ENCODE data around the gene IFNA6. TPM values are rescaled to one million over a fixed set of nuclear protein-coding genes. Genes with fewer than 3 reads are reported as not detected.

Gene IFNA6
- total and polyA plus RNA-seq, 2 of the 4 experiments (the other 2 are of a cell fraction) = not detected

DNA sequence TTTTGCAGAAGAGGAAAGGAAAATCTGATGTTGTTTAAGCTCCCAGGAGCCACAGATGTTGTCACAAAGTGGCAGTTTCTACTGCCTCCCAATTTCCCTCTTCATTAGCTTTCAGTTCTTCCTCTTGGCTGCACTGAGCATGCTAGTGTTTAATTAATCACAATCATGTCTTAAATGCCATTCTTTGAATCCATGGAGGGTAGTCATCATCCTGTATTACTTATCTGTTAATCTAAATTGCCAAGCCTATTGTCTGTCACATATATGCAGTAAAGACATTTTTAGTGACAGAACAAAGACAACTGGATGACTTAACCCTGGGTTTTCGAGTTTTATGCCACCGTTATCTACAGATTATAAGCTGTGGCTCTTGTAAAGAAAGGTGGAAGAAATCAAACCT is 30.2 kb downstream of the IFNA6 start:
- POLR2A ChIA-PET (ENCODE audit: unreplicated experiment) = no interaction called here
- ATAC-seq (ENCODE audit: low read depth) = no peak
- CTCF ChIA-PET = interaction anchor here (1.1 to 1.4 kb wide), 2 partner anchors 13 to 75 kb away, joined by 5 to 6 read pairs; no protein-coding TSS in a partner anchor
- Histone ChIP-seq H3K27ac (ENCODE audit: insufficient read depth, low read length) (no peak overlapping the region), H4K91ac (ENCODE audit: insufficient read depth, low read depth, low read length) (no peak overlapping the region), H2AK9ac (replicated peaks; ENCODE audit: low read depth, low read length, poor library complexity) (no peak overlapping the region), H4K8ac (ENCODE audit: low read depth in 2 of 2, low read length in 2 of 2) (no peak overlapping the region), H2BK20ac (ENCODE audit: low read depth, low read length) (no peak overlapping the region), H3K9me1 (ENCODE audit: insufficient read depth, low read length) (no peaks in the 10 kb centered on the region; the same call in 1 of the 2 replicates), H2BK120ac (ENCODE audit: low read depth, low read length) (no peak overlapping the region), H2AFZ (replicated peaks; ENCODE audit: low read length, poor library complexity) (no peak overlapping the region), H3K79me1 (ENCODE audit: low read depth in 1 of 2, low read length in 2 of 2) (peaks cover 6 to 10% of the 10 kb centered on the region in 2 experiments; a peak in 3 of 4 replicates), H4K5ac (ENCODE audit: low read depth, low read length) (no peak overlapping the region), H3K9ac (ENCODE audit: low read depth, low read length) (no peak overlapping the region), H3K4me2 (ENCODE audit: low read depth, low read length) (no peak overlapping the region), H3K4me1 (ENCODE audit: control insufficient read depth, insufficient read depth, low read length) (peaks cover 2% of the 10 kb centered on the region; the same call in 1 of the 2 replicates), H3K9me3 (ENCODE audit: control insufficient read depth, insufficient read depth, low read length) (no peaks in the 10 kb centered on the region), H3K27me3 (ENCODE audit: control insufficient read depth, insufficient read depth, low read length) (peaks cover 4% of the 10 kb centered on the region), H3K4me3 (ENCODE audit: insufficient read depth, low read depth, low read length) (no peak overlapping the region), H4K20me1 (ENCODE audit: insufficient read depth, low read length) (peaks cover 6% of the 10 kb centered on the region; the same call in 1 of the 2 replicates), H3K14ac (replicated peaks; ENCODE audit: low read depth, low read length) (no peak overlapping the region), H2BK5ac (ENCODE audit: low read depth, low read length, poor library complexity, severe bottlenecking) (no peak overlapping the region), H2BK15ac (ENCODE audit: low read depth, low read length) (no peak overlapping the region), H3K18ac (ENCODE audit: low read depth, low read length) (no peak overlapping the region), H2AK5ac (ENCODE audit: low read depth, low read length) (no peak overlapping the region), H3K36me3 (ENCODE audit: control insufficient read depth, insufficient read depth, low read length) (peaks cover 20% of the 10 kb centered on the region), H3K23ac (ENCODE audit: low read depth, low read length) (no peak overlapping the region), H3K4ac (ENCODE audit: low read depth, low read length) (no peak overlapping the region), H3K56ac (ENCODE audit: extremely low read depth, insufficient read depth, low read length) (no peak overlapping the region)
- intact Hi-C loops (cut with micrococcal nuclease) (loop anchor here (10.0 kb wide), 1 partner anchor 924 kb away; no protein-coding TSS in a partner anchor), dilution Hi-C loops (cut with HindIII; ENCODE audit: low sequenced_read_pairs, unreplicated experiment) (no loop called here), in situ Hi-C loops (cut with MboI; ENCODE audit: low sequenced_read_pairs) (loop anchor here (5.0 to 25.0 kb wide), 2 partner anchors 477 to 942 kb away; no protein-coding TSS in a partner anchor)
- BruUV-seq (replicated peaks) = no TSS peak
- WGBS, 2 experiments (ENCODE audit: extremely low coverage in 2 of 2, insufficient read length in 1 of 2) = no CpG with 5 or more reads among the region's 2 CpGs
- DNase-seq = no peak
- TF ChIP-seq RFX5 (IDR thresholded peaks at IDR 0.05; ENCODE audit: low read depth, low read length) (no peak), NFE2L2 (IDR thresholded peaks at IDR 0.05; ENCODE audit: low read depth, low read length) (no peak), MAZ (IDR thresholded peaks at IDR 0.05; ENCODE audit: borderline replicate concordance, low read depth, low read length) (no peak), CEBPB (IDR thresholded peaks at IDR 0.05; ENCODE audit: low read depth, low read length) (no peak), MXI1 (IDR thresholded peaks at IDR 0.05; ENCODE audit: borderline replicate concordance, low read depth, low read length) (no peak), BHLHE40 (IDR thresholded peaks at IDR 0.05; ENCODE audit: low read depth, low read length) (no peak), SMC3 (IDR thresholded peaks at IDR 0.05; ENCODE audit: low read depth, low read length) (no peak), FOS (IDR thresholded peaks at IDR 0.05; ENCODE audit: low read depth, low read length) (no peak), POLR2A (IDR thresholded peaks at IDR 0.05; ENCODE audit: low read depth, low read length) (no peak), MAFK (IDR thresholded peaks at IDR 0.05; ENCODE audit: low read depth, low read length) (no peak)
- TF ChIP-seq, protein P1, sequence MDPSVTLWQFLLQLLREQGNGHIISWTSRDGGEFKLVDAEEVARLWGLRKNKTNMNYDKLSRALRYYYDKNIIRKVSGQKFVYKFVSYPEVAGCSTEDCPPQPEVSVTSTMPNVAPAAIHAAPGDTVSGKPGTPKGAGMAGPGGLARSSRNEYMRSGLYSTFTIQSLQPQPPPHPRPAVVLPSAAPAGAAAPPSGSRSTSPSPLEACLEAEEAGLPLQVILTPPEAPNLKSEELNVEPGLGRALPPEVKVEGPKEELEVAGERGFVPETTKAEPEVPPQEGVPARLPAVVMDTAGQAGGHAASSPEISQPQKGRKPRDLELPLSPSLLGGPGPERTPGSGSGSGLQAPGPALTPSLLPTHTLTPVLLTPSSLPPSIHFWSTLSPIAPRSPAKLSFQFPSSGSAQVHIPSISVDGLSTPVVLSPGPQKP (IDR thresholded peaks at IDR 0.05; ENCODE audit: borderline replicate concordance, low read depth, low read length) = no peak
- TF ChIP-seq, protein P2, sequence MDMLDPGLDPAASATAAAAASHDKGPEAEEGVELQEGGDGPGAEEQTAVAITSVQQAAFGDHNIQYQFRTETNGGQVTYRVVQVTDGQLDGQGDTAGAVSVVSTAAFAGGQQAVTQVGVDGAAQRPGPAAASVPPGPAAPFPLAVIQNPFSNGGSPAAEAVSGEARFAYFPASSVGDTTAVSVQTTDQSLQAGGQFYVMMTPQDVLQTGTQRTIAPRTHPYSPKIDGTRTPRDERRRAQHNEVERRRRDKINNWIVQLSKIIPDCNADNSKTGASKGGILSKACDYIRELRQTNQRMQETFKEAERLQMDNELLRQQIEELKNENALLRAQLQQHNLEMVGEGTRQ (IDR thresholded peaks at IDR 0.05; ENCODE audit: low read depth, low read length) = no peak
- TF ChIP-seq, protein P3, sequence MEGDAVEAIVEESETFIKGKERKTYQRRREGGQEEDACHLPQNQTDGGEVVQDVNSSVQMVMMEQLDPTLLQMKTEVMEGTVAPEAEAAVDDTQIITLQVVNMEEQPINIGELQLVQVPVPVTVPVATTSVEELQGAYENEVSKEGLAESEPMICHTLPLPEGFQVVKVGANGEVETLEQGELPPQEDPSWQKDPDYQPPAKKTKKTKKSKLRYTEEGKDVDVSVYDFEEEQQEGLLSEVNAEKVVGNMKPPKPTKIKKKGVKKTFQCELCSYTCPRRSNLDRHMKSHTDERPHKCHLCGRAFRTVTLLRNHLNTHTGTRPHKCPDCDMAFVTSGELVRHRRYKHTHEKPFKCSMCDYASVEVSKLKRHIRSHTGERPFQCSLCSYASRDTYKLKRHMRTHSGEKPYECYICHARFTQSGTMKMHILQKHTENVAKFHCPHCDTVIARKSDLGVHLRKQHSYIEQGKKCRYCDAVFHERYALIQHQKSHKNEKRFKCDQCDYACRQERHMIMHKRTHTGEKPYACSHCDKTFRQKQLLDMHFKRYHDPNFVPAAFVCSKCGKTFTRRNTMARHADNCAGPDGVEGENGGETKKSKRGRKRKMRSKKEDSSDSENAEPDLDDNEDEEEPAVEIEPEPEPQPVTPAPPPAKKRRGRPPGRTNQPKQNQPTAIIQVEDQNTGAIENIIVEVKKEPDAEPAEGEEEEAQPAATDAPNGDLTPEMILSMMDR (conservative IDR thresholded peaks at IDR 0.05; ENCODE audit: low read depth, low read length) = no peak

Data from IMR-90 (cell line).